Neural cell (in vitro differentiated cells): ENCODE measurements around the gene GBE1. TPM values are rescaled to one million over a fixed set of nuclear protein-coding genes. Genes with fewer than 3 reads are reported as not detected.

Experiments
- H2AFZ ChIP-seq: fragments of 200-600, 300-800 bp; sonication (generic), shearing (Covaris generic); 2 replicates; pipeline ENCODE4 v1.6.0; 2014; ENCODE audit warnings: low read depth, mild to moderate bottlenecking, antibody characterized with exemption, low read length, moderate library complexity
- H3F3A ChIP-seq: fragments of 200-600 bp; shearing (Covaris generic); 2 replicates; pipeline ENCODE4 v1.6.1; 2016; ENCODE audit warnings: mild to moderate bottlenecking, moderate library complexity, mixed read lengths, antibody characterized with exemption, low read length; ENCODE audit not compliant: insufficient read depth, poor library complexity, severe bottlenecking
- H3K27ac ChIP-seq: fragments of 200-600, 300-800 bp; sonication (generic), shearing (Covaris generic); 2 replicates; pipeline ENCODE4 v1.5.1; 2014; ENCODE audit warnings: mild to moderate bottlenecking, low read length, moderate library complexity
- H3K27me3 ChIP-seq: fragments of 300-800, 200-600 bp; sonication (generic), shearing (Covaris generic); 2 replicates; pipeline ENCODE4 v1.6.0; 2014; ENCODE audit warnings: mild to moderate bottlenecking, low read depth, low read length, moderate library complexity; ENCODE audit not compliant: insufficient read depth
- H3K36me3 ChIP-seq: fragments of 300-800, 200-600 bp; sonication (generic), shearing (Covaris generic); 2 replicates; pipeline ENCODE4 v1.5.1; 2014; ENCODE audit warnings: mild to moderate bottlenecking, antibody characterized with exemption, low read length, moderate library complexity; ENCODE audit not compliant: insufficient read depth
- H3K4me2 ChIP-seq: fragments of 300-800, 200-600 bp; sonication (generic), shearing (Covaris generic); 2 replicates; pipeline ENCODE4 v1.6.0; 2014; ENCODE audit warnings: mild to moderate bottlenecking, low read length
- H3K4me3 ChIP-seq: fragments of 300-800, 200-600 bp; sonication (generic), shearing (Covaris generic); 2 replicates; pipeline ENCODE4 v1.5.1; 2014; ENCODE audit warnings: mild to moderate bottlenecking, low read length, moderate library complexity
- H3K79me2 ChIP-seq: fragments of 200-600 bp; shearing (Covaris generic); replicated peaks from 2 replicates; pipeline ENCODE4 v1.6.0; 2014; ENCODE audit warnings: mild to moderate bottlenecking, low read length, moderate library complexity; ENCODE audit not compliant: insufficient read depth
- H3K9ac ChIP-seq: fragments of 300-800, 200-600 bp; sonication (generic), shearing (Covaris generic); 2 replicates; pipeline ENCODE4 v1.6.1; 2016; ENCODE audit warnings: mild to moderate bottlenecking, low read length, mixed read lengths
- H3K9me2 ChIP-seq: fragments of 200-600 bp; shearing (Covaris generic); 2 replicates; pipeline ENCODE4 v1.6.1; 2016; ENCODE audit warnings: mild to moderate bottlenecking, low read length, mixed read lengths; ENCODE audit not compliant: insufficient read depth
- H3K9me3 ChIP-seq: fragments of 200-600, 300-800 bp; sonication (generic), shearing (Covaris generic); 2 replicates; pipeline ENCODE4 v1.6.1; 2016; ENCODE audit warnings: mild to moderate bottlenecking, mixed run types, low read length, moderate library complexity, mixed read lengths
- H4K20me1 ChIP-seq: fragments of 200-600 bp; shearing (Covaris generic); 2 replicates; pipeline ENCODE4 v1.6.1; 2016; ENCODE audit warnings: mild to moderate bottlenecking, mixed run types; ENCODE audit not compliant: insufficient read depth
- CTCF ChIP-seq: fragments of 450-650 bp; IDR thresholded peaks from 2 replicates; pipeline ENCODE4 v1.5.1; 2014; ENCODE audit warnings: antibody characterized with exemption, mild to moderate bottlenecking, moderate library complexity; ENCODE audit not compliant: poor library complexity, severe bottlenecking
- EP300 ChIP-seq: fragments of 450-650 bp; conservative IDR thresholded peaks from 2 replicates; pipeline ENCODE4 v1.6.1; 2014; ENCODE audit warnings: antibody characterized with exemption, mild to moderate bottlenecking, moderate library complexity; ENCODE audit not compliant: poor library complexity, severe bottlenecking
- EZH2 ChIP-seq: fragments of 200-600, 300-800 bp; shearing (Covaris generic), sonication (generic); IDR thresholded peaks from 2 replicates; pipeline ENCODE4 v1.6.1; 2014; ENCODE audit warnings: antibody characterized with exemption, low read length, borderline replicate concordance, mild to moderate bottlenecking; ENCODE audit not compliant: insufficient read depth, poor library complexity, severe bottlenecking
- MXI1 ChIP-seq: fragments of 450-650 bp; conservative IDR thresholded peaks from 2 replicates; pipeline ENCODE4 v1.6.1; 2014; ENCODE audit warnings: antibody characterized with exemption, mild to moderate bottlenecking; ENCODE audit not compliant: poor library complexity, severe bottlenecking
- POLR2AphosphoS5 ChIP-seq: IDR thresholded peaks from 2 replicates; pipeline ENCODE4 v1.6.1; 2012
- RAD21 ChIP-seq: fragments of 450-650 bp; conservative IDR thresholded peaks from 2 replicates; pipeline ENCODE4 v1.6.1; 2014; ENCODE audit warnings: antibody characterized with exemption, mild to moderate bottlenecking, moderate library complexity
- SMC3 ChIP-seq: fragments of 450-650 bp; conservative IDR thresholded peaks from 2 replicates; pipeline ENCODE4 v1.6.1; 2014; ENCODE audit warnings: antibody characterized with exemption, mild to moderate bottlenecking, moderate library complexity; ENCODE audit not compliant: poor library complexity
- TAF1 ChIP-seq: IDR thresholded peaks from 2 replicates; pipeline ENCODE4 v1.6.1; 2012; ENCODE audit warnings: low read depth
- polyA plus RNA-seq: library from polyadenylated mRNA; depleted of rRNA; stranded (reverse); fragments of >200 nt; gene quantifications from 2 replicates; pipeline ENCODE4 v1.2.3, GENCODE V29; 2014
- TF ChIP-seq, protein P1 (sequence below): IDR thresholded peaks from 2 replicates; pipeline ENCODE4 v1.6.1; 2012; ENCODE audit warnings: borderline replicate concordance

The GBE1 gene
- polyA plus RNA-seq, 1 donor from 2014 or later: 2.4 TPM

DNA sequence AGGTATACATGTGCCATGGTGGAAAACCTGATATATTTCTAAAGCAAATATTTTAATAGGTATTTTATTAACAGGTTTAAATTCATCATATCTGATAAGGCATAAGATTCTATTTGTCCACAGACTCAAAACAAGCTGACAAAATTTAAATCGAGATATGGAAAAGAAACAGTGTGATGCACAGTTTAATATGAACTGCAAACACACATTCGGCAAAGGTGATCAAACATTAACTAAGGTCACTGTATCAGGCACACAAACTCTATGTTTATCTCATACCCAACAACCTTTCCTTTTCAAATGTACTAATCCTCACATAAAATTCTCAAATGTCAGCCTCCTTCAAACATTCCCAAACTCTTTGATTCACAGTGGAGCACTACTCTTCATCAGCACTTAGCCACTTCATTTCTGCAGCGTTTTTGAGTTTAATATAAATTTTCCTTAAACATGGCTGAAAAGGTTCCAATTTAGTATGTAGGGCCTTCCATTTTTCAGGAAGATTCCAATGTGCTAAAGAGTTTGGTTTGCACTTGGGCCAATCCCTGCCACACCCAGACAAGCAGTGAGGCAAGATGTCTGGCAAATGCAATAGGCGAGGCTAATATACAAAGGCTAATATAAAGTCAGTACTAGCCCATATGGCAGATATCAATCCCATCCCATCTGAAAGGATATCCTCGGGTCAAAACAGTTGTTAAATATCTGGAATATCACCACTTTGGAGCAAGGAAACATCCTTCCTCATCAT, 84.6 kb downstream of the GBE1 start:
- Histone ChIP-seq H3K79me2 (no peaks in the 10 kb centered on the region), H3K9ac (no peak overlapping the region), H3K27ac (no peak overlapping the region), H3K36me3 (no peaks in the 10 kb centered on the region), H3F3A (no peaks in the 10 kb centered on the region), H2AFZ (no peak overlapping the region), H3K4me2 (no peak overlapping the region), H4K20me1 (no peaks in the 10 kb centered on the region), H3K9me3 (no peaks in the 10 kb centered on the region), H3K4me3 (no peak overlapping the region), H3K27me3 (no peaks in the 10 kb centered on the region), H3K9me2 (no peaks in the 10 kb centered on the region)
- TF ChIP-seq TAF1: no peak
- TF ChIP-seq SMC3: no peak
- TF ChIP-seq EP300: no peak
- no peak for TF ChIP-seq MXI1
- TF ChIP-seq, protein P1, sequence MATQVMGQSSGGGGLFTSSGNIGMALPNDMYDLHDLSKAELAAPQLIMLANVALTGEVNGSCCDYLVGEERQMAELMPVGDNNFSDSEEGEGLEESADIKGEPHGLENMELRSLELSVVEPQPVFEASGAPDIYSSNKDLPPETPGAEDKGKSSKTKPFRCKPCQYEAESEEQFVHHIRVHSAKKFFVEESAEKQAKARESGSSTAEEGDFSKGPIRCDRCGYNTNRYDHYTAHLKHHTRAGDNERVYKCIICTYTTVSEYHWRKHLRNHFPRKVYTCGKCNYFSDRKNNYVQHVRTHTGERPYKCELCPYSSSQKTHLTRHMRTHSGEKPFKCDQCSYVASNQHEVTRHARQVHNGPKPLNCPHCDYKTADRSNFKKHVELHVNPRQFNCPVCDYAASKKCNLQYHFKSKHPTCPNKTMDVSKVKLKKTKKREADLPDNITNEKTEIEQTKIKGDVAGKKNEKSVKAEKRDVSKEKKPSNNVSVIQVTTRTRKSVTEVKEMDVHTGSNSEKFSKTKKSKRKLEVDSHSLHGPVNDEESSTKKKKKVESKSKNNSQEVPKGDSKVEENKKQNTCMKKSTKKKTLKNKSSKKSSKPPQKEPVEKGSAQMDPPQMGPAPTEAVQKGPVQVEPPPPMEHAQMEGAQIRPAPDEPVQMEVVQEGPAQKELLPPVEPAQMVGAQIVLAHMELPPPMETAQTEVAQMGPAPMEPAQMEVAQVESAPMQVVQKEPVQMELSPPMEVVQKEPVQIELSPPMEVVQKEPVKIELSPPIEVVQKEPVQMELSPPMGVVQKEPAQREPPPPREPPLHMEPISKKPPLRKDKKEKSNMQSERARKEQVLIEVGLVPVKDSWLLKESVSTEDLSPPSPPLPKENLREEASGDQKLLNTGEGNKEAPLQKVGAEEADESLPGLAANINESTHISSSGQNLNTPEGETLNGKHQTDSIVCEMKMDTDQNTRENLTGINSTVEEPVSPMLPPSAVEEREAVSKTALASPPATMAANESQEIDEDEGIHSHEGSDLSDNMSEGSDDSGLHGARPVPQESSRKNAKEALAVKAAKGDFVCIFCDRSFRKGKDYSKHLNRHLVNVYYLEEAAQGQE: no peak
- no peak for TF ChIP-seq CTCF
- no peak for TF ChIP-seq POLR2AphosphoS5
- no peak for TF ChIP-seq RAD21
- TF ChIP-seq EZH2: no peak

- H3K27me3 ChIP-seq: no peaks in the 10 kb centered on the region
- H3K9me3 ChIP-seq: no peaks in the 10 kb centered on the region
- no peak overlapping the region for H3K4me3 ChIP-seq
- H3F3A ChIP-seq: no peaks in the 10 kb centered on the region
- no peaks in the 10 kb centered on the region for H3K9me2 ChIP-seq
- H3K9ac ChIP-seq: no peak overlapping the region
- H3K79me2 ChIP-seq: no peaks in the 10 kb centered on the region
- H4K20me1 ChIP-seq: no peaks in the 10 kb centered on the region
- no peak overlapping the region for H2AFZ ChIP-seq
- H3K27ac ChIP-seq: no peak overlapping the region
- no peaks in the 10 kb centered on the region for H3K36me3 ChIP-seq
- no peak overlapping the region for H3K4me2 ChIP-seq
- TF ChIP-seq EP300 (no peak), TAF1 (no peak), RAD21 (no peak), MXI1 (no peak), CTCF (no peak), EZH2 (no peak)
Observed at GRCh38 chr3:81674690-81675089, 86.8 kb downstream of the GBE1 start.
